ENCODE data around the gene ARSG.
A peak's percentile ranks its signal among the peaks of the same experiment; 100 is the strongest.
"Not testable (repeated sequence)": the region's sequence is repeated elsewhere in the genome, so short reads cannot be mapped to it uniquely, and the experiment has no call there.

Gene ARSG

GRCh38 chr17:68320943-68321555 lies 29.8 kb downstream of the ARSG start:
- peaks cover 11% of the 10 kb centered on the region for H3K4me1 Mint-ChIP-seq (ENCODE audit: low read depth)
- H3K36me3 Mint-ChIP-seq (ENCODE audit: low read depth): no peaks in the 10 kb centered on the region
- no peak overlapping the region for H3K27ac Mint-ChIP-seq
- H3K9me3 Mint-ChIP-seq: no peaks in the 10 kb centered on the region
- no peaks in the 10 kb centered on the region for H3K27me3 Mint-ChIP-seq (ENCODE audit: low read depth)
- H3K4me3 Mint-ChIP-seq: no peak overlapping the region
- DNase-seq (ENCODE audit: low spot score): no peak

DNA sequence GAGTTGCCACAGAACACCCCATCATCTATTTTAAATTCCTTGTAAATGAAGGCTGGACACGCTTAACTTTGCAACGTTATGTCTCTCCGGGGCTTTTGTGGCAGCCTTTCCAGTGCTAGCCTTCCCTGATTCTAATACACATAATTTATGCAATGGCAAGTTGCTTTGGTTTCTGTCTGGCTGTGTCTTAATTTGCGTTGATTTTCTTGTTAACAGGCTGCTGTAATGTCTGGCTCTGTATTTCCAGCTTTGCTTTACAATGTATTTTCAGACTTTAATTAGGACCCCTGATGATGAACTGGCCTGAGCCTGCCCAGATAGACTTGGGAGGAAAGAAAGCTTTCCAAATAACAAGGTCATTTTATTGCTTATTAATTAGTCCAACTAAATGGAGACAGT lies 30.3 kb downstream of the ARSG start:
- Mint-ChIP-seq H3K4me1 (ENCODE audit: low read depth) (peaks cover 11% of the 10 kb centered on the region), H3K36me3 (ENCODE audit: low read depth) (no peaks in the 10 kb centered on the region), H3K27me3 (ENCODE audit: low read depth) (no peaks in the 10 kb centered on the region), H3K27ac (no peak overlapping the region), H3K4me3 (no peak overlapping the region), H3K9me3 (no peaks in the 10 kb centered on the region)
- DNase-seq (ENCODE audit: low spot score): no peak

DNA sequence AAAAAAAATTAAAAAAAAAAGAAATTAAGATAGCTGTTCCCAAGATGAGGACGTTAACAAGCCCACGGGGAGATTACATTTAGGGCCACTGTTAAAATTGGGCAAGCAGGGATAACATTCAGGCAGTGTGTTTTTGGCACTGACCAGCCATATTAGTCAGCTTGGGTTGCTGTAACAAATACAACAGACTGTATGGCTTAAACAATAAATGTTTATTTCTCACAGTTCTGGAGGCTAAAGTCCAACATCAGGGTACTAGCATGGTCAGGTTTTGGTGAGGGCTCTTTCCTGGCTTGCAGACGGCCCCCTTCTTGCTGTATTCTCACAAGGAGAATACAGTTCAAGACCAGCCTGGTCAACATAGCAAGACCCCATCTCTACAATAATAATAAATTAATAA lies 31.3 kb downstream of the ARSG start:
- Mint-ChIP-seq H3K4me3 (no peak overlapping the region), H3K36me3 (ENCODE audit: low read depth) (no peaks in the 10 kb centered on the region), H3K4me1 (ENCODE audit: low read depth) (peaks cover 12% of the 10 kb centered on the region), H3K27me3 (ENCODE audit: low read depth) (no peaks in the 10 kb centered on the region), H3K9me3 (no peaks in the 10 kb centered on the region), H3K27ac (no peak overlapping the region)
- no peak for DNase-seq (ENCODE audit: low spot score)

- DNase-seq (ENCODE audit: low spot score): no peak
- peak overlapping the region; percentile 19 for H3K27ac Mint-ChIP-seq
- no peaks in the 10 kb centered on the region for H3K36me3 Mint-ChIP-seq (ENCODE audit: low read depth)
- no peaks in the 10 kb centered on the region for H3K9me3 Mint-ChIP-seq
- H3K4me3 Mint-ChIP-seq: no peak overlapping the region
- H3K4me1 Mint-ChIP-seq (ENCODE audit: low read depth): peaks cover 12% of the 10 kb centered on the region
- no peaks in the 10 kb centered on the region for H3K27me3 Mint-ChIP-seq (ENCODE audit: low read depth)
These were observed 32.8 kb downstream of the ARSG start for GRCh38 chr17:68324114-68324513.

- no peaks in the 10 kb centered on the region for H3K36me3 Mint-ChIP-seq (ENCODE audit: low read depth)
- DNase-seq (ENCODE audit: low spot score): no peak
- no peak overlapping the region for H3K4me3 Mint-ChIP-seq
- H3K27me3 Mint-ChIP-seq (ENCODE audit: low read depth): no peaks in the 10 kb centered on the region
- H3K9me3 Mint-ChIP-seq: no peaks in the 10 kb centered on the region
- no peak overlapping the region for H3K27ac Mint-ChIP-seq
- peaks cover 12% of the 10 kb centered on the region for H3K4me1 Mint-ChIP-seq (ENCODE audit: low read depth)
These were observed 33.5 kb downstream of the ARSG start for GRCh38 chr17:68324654-68325336.

GRCh38 chr17:68325961-68326360 lies 34.7 kb downstream of the ARSG start:
- H3K9me3 Mint-ChIP-seq: peaks cover 6% of the 10 kb centered on the region
- H3K27me3 Mint-ChIP-seq (ENCODE audit: low read depth): no peaks in the 10 kb centered on the region
- no peak overlapping the region for H3K4me3 Mint-ChIP-seq
- peaks cover 6% of the 10 kb centered on the region for H3K36me3 Mint-ChIP-seq (ENCODE audit: low read depth)
- H3K4me1 Mint-ChIP-seq (ENCODE audit: low read depth): peaks cover 12% of the 10 kb centered on the region
- no peak overlapping the region for H3K27ac Mint-ChIP-seq
- DNase-seq (ENCODE audit: low spot score): no peak

GRCh38 chr17:68326681-68327080 lies 35.4 kb downstream of the ARSG start:
- peaks cover 7% of the 10 kb centered on the region for H3K36me3 Mint-ChIP-seq (ENCODE audit: low read depth)
- no peaks in the 10 kb centered on the region for H3K27me3 Mint-ChIP-seq (ENCODE audit: low read depth)
- H3K27ac Mint-ChIP-seq: no peak overlapping the region
- H3K4me1 Mint-ChIP-seq (ENCODE audit: low read depth): peaks cover 12% of the 10 kb centered on the region
- H3K9me3 Mint-ChIP-seq: peaks cover 9% of the 10 kb centered on the region
- H3K4me3 Mint-ChIP-seq: no peak overlapping the region
- peak; percentile 39 for DNase-seq (ENCODE audit: low spot score)

- Mint-ChIP-seq H3K36me3 (ENCODE audit: low read depth) (peaks cover 13% of the 10 kb centered on the region), H3K9me3 (peaks cover 21% of the 10 kb centered on the region), H3K4me1 (ENCODE audit: low read depth) (peaks cover 12% of the 10 kb centered on the region), H3K27me3 (ENCODE audit: low read depth) (no peaks in the 10 kb centered on the region), H3K4me3 (no peak overlapping the region), H3K27ac (no peak overlapping the region)
- DNase-seq (ENCODE audit: low spot score): no peak
These were observed 36.7 kb downstream of the ARSG start for GRCh38 chr17:68327823-68328557.

- Mint-ChIP-seq H3K36me3 (ENCODE audit: low read depth) (peaks cover 14% of the 10 kb centered on the region), H3K4me3 (no peak overlapping the region), H3K27me3 (ENCODE audit: low read depth) (no peaks in the 10 kb centered on the region), H3K9me3 (peaks cover 21% of the 10 kb centered on the region), H3K27ac (no peak overlapping the region), H3K4me1 (ENCODE audit: low read depth) (peaks cover 12% of the 10 kb centered on the region)
- no peak for DNase-seq (ENCODE audit: low spot score)
These were observed 37.4 kb downstream of the ARSG start for GRCh38 chr17:68328676-68329075.

DNA sequence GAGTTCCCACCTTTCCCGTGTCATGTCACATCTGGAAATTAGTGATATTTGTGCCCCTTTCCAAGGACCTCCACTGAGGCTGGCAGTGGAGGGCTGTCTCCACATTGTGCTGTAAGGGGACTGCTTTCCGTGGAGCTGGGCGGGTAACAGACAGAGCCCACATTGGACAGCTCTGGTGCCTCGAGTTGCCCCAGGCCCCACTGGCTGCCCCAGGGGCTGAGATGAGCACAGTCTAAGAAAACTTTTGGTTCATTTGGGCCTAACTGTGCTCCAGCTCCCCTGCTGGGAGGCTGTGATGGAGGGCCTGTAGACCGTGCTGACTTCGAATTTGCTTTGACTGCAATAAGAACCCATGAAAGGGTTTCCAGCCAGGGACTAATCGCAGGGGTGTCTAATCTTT lies 38.0 kb downstream of the ARSG start:
- H3K4me3 Mint-ChIP-seq: no peak overlapping the region
- H3K9me3 Mint-ChIP-seq: peaks cover 21% of the 10 kb centered on the region
- DNase-seq (ENCODE audit: low spot score): no peak
- peaks cover 8% of the 10 kb centered on the region for H3K4me1 Mint-ChIP-seq (ENCODE audit: low read depth)
- H3K36me3 Mint-ChIP-seq (ENCODE audit: low read depth): peaks cover 14% of the 10 kb centered on the region
- no peaks in the 10 kb centered on the region for H3K27me3 Mint-ChIP-seq (ENCODE audit: low read depth)
- H3K27ac Mint-ChIP-seq: no peak overlapping the region

DNA sequence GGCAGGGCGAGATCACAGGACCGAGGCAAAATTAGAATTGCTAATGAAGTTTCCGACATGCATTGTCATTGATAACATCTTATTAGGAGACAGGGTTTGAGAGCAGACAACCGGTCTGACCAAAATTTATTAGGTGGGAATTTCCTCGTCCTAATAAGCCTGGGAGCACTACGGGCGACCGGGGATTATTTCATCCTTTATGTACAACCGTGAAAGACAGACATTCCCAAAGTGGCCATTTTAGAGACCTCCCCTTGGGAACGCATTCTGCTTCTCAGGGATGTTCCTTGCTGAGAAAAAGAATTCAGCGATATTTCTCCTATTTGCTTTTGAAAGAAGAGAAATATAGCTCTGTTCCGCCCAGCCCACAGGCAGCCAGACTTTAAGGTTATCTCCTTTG lies 40.6 kb downstream of the ARSG start:
- Mint-ChIP-seq H3K36me3 (ENCODE audit: low read depth) (peaks cover 14% of the 10 kb centered on the region), H3K9me3 (peaks cover 21% of the 10 kb centered on the region)
- H3K4me3 Mint-ChIP-seq; DNase-seq (ENCODE audit: low spot score); H3K27ac Mint-ChIP-seq; H3K4me1 Mint-ChIP-seq (ENCODE audit: low read depth); H3K27me3 Mint-ChIP-seq (ENCODE audit: low read depth): not testable (repeated sequence)

GRCh38 chr17:68334393-68334792 lies 43.1 kb downstream of the ARSG start:
- H3K27ac Mint-ChIP-seq: no peak overlapping the region
- peaks cover 21% of the 10 kb centered on the region for H3K9me3 Mint-ChIP-seq
- no peak for DNase-seq (ENCODE audit: low spot score)
- no peaks in the 10 kb centered on the region for H3K4me1 Mint-ChIP-seq (ENCODE audit: low read depth)
- H3K4me3 Mint-ChIP-seq: no peak overlapping the region
- H3K36me3 Mint-ChIP-seq (ENCODE audit: low read depth): peaks cover 14% of the 10 kb centered on the region
- H3K27me3 Mint-ChIP-seq (ENCODE audit: low read depth): no peaks in the 10 kb centered on the region

- Mint-ChIP-seq H3K36me3 (ENCODE audit: low read depth) (peaks cover 4% of the 10 kb centered on the region), H3K27me3 (ENCODE audit: low read depth) (no peaks in the 10 kb centered on the region), H3K4me1 (ENCODE audit: low read depth) (peaks cover 32% of the 10 kb centered on the region), H3K27ac (no peak overlapping the region), H3K9me3 (no peaks in the 10 kb centered on the region), H3K4me3 (no peak overlapping the region)
- DNase-seq (ENCODE audit: low spot score): no peak
These were observed 50.2 kb downstream of the ARSG start for GRCh38 chr17:68341482-68341881.

DNA sequence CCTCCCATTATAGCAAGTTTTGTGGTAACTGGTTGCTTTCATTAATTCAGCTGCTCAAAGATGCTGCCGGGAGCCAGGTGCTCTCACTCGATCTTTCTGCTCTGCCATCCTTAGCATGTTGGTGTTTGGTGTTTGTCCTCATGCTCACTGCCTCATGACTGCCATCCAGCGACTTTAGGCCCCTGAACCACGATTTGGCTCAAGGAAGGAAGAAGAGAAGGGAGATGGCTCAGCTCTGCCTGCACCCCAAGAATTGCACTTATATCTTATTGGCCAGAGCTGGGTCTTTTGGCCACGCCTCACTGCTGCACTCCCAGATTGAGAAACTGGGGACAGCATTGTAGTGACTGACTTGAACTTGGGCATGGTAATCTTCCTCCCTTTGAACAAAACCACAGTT lies 52.7 kb downstream of the ARSG start:
- peaks cover 51% of the 10 kb centered on the region for H3K4me1 Mint-ChIP-seq (ENCODE audit: low read depth)
- H3K27ac Mint-ChIP-seq: peak overlapping the region; percentile 82
- H3K36me3 Mint-ChIP-seq (ENCODE audit: low read depth): peaks cover 16% of the 10 kb centered on the region
- no peak for DNase-seq (ENCODE audit: low spot score)
- no peaks in the 10 kb centered on the region for H3K9me3 Mint-ChIP-seq
- no peaks in the 10 kb centered on the region for H3K27me3 Mint-ChIP-seq (ENCODE audit: low read depth)
- H3K4me3 Mint-ChIP-seq: peak overlapping the region; percentile 69
